ENCODE results near the gene SAMHD1.

- TF ChIP-seq CTCF (IDR thresholded peaks at IDR 0.05; ENCODE audit: poor library complexity, severe bottlenecking) (no peak), POLR2AphosphoS5 (IDR thresholded peaks at IDR 0.05) (no peak)
Observed at GRCh38 chr20:36887752-36888090, 63.8 kb downstream of the SAMHD1 start.
